ENCODE results near the gene GOLGA3.
"Not testable (repeated sequence)": the region's sequence is repeated elsewhere in the genome, so short reads cannot be mapped to it uniquely, and the experiment has no call there.

GOLGA3 gene

GRCh38 chr12:132818562-132818961 is 10.1 kb downstream of the GOLGA3 start:
- DNase-seq (ENCODE audit: low read depth in 2 of 2): no peak

- DNase-seq (ENCODE audit: low read depth in 2 of 2): no peak
Measured at GRCh38 chr12:132814232-132814631, 14.4 kb downstream of the GOLGA3 start.

GRCh38 chr12:132813443-132813842 is 15.2 kb downstream of the GOLGA3 start:
- DNase-seq (ENCODE audit: low read depth in 2 of 2): no peak

- DNase-seq (ENCODE audit: low read depth in 2 of 2): no peak
Measured at GRCh38 chr12:132812631-132813305, 15.9 kb downstream of the GOLGA3 start.

- peak in 1 of 2 donors; percentile 17 for DNase-seq (ENCODE audit: low read depth in 2 of 2)
Measured at GRCh38 chr12:132809391-132809790, 19.3 kb downstream of the GOLGA3 start.

GRCh38 chr12:132807295-132808092 is 21.2 kb downstream of the GOLGA3 start:
- no peak for DNase-seq (ENCODE audit: low read depth in 2 of 2)

- DNase-seq (ENCODE audit: low read depth in 2 of 2): peak in 1 of 2 donors; percentile 15
Measured at GRCh38 chr12:132806857-132807256, 21.8 kb downstream of the GOLGA3 start.

- no peak for DNase-seq (ENCODE audit: low read depth in 2 of 2)
Measured at GRCh38 chr12:132804426-132804861, 24.2 kb downstream of the GOLGA3 start.

GRCh38 chr12:132803888-132804287 is 24.8 kb downstream of the GOLGA3 start:
- no peak for DNase-seq (ENCODE audit: low read depth in 2 of 2)

- DNase-seq (ENCODE audit: low read depth in 2 of 2): no peak
Measured at GRCh38 chr12:132803125-132803524, 25.5 kb downstream of the GOLGA3 start.

- no peak for DNase-seq (ENCODE audit: low read depth in 2 of 2)
Measured at GRCh38 chr12:132801741-132802140, 26.9 kb downstream of the GOLGA3 start.

GRCh38 chr12:132798836-132799235 is 29.8 kb downstream of the GOLGA3 start:
- DNase-seq (ENCODE audit: low read depth in 2 of 2): no peak

GRCh38 chr12:132797820-132798570 is 30.7 kb downstream of the GOLGA3 start:
- no peak for DNase-seq (ENCODE audit: low read depth in 2 of 2)

- no peak for DNase-seq (ENCODE audit: low read depth in 2 of 2)
Measured at GRCh38 chr12:132795847-132796246, 32.8 kb downstream of the GOLGA3 start.

- not testable (repeated sequence) for DNase-seq (ENCODE audit: low read depth in 2 of 2)
Measured at GRCh38 chr12:132791940-132792339, 36.7 kb downstream of the GOLGA3 start.

GRCh38 chr12:132789099-132789471 is 39.6 kb downstream of the GOLGA3 start:
- DNase-seq (ENCODE audit: low read depth in 2 of 2): no peak

- DNase-seq (ENCODE audit: low read depth in 2 of 2): no peak
Measured at GRCh38 chr12:132788375-132789098, 40.1 kb downstream of the GOLGA3 start.

- DNase-seq (ENCODE audit: low read depth in 2 of 2): no peak
Measured at GRCh38 chr12:132787877-132788276, 40.8 kb downstream of the GOLGA3 start.

GRCh38 chr12:132786192-132786591 is 42.5 kb downstream of the GOLGA3 start:
- no peak for DNase-seq (ENCODE audit: low read depth in 2 of 2)

- no peak for DNase-seq (ENCODE audit: low read depth in 2 of 2)
Measured at GRCh38 chr12:132784580-132784979, 44.1 kb downstream of the GOLGA3 start.

- DNase-seq (ENCODE audit: low read depth in 2 of 2): no peak
Measured at GRCh38 chr12:132783917-132784531, 44.6 kb downstream of the GOLGA3 start.

Measured in stimulated activated CD4-positive, alpha-beta T cell treated with anti-CD3 and anti-CD28 coated beads, Interleukin-1b, Interleukin-23, amount 100 ng/mL, for 4 hours (primary cell).